Activated naive CD8-positive, alpha-beta T cell treated with anti-CD3 and anti-CD28 coated beads, Interleukin-2, amount 10 ng/mL, durations not matched to agents 7 days and 5 days (primary cell): ENCODE data around the gene VWA3A. TPM values are rescaled to one million over a fixed set of nuclear protein-coding genes. Genes with fewer than 3 reads are reported as not detected.
A peak's percentile ranks its signal among the peaks of the same experiment; 100 is the strongest.
"Not testable (repeated sequence)": the region's sequence is repeated elsewhere in the genome, so short reads cannot be mapped to it uniquely, and the experiment has no call there.

ENCODE experiments used
- ATAC-seq: fragments of 150-1000 bp; cut with Tn5 transposase; one replicate; pipeline ENCODE4 v1.10.0; 2021; ENCODE audit warnings: low read depth, moderate library complexity
- POLR2A ChIA-PET: fragments of 350-600 bp; sonication (Branson Sonifier 250); formaldehyde crosslinking; loops from one replicate; lab custom pipeline; 2021; ENCODE audit warnings: antibody characterized with exemption; lab: Charles Lee
- DNase-seq: peaks from one replicate; pipeline ENCODE4 v3.0.0; 2021
- H3K27ac Mint-ChIP-seq: one replicate; pipeline ENCODE4 v1.8.0; 2022; ENCODE audit warnings: mild to moderate bottlenecking, mixed read lengths
- H3K27me3 Mint-ChIP-seq: one replicate; pipeline ENCODE4 v1.8.0; 2022; ENCODE audit warnings: mild to moderate bottlenecking, moderate library complexity, mixed read lengths
- H3K36me3 Mint-ChIP-seq: one replicate; pipeline ENCODE4 v1.8.0; 2021; ENCODE audit warnings: mild to moderate bottlenecking, mixed read lengths
- H3K4me1 Mint-ChIP-seq: one replicate; pipeline ENCODE4 v1.8.0; 2021; ENCODE audit warnings: mixed read lengths
- H3K4me3 Mint-ChIP-seq: one replicate; pipeline ENCODE4 v1.8.0; 2022; ENCODE audit warnings: mild to moderate bottlenecking, moderate library complexity, mixed read lengths
- H3K9me3 Mint-ChIP-seq: one replicate; pipeline ENCODE4 v1.8.0; 2021; ENCODE audit warnings: mixed read lengths
- total RNA-seq, 2 experiments: library from RNA; stranded (reverse); gene quantifications; one replicate each; pipeline ENCODE4 v1.2.3, GENCODE V29; 2021

VWA3A gene
- total RNA-seq, 2 experiments from 2014 or later, result 0.42 to 0.51 TPM

DNA sequence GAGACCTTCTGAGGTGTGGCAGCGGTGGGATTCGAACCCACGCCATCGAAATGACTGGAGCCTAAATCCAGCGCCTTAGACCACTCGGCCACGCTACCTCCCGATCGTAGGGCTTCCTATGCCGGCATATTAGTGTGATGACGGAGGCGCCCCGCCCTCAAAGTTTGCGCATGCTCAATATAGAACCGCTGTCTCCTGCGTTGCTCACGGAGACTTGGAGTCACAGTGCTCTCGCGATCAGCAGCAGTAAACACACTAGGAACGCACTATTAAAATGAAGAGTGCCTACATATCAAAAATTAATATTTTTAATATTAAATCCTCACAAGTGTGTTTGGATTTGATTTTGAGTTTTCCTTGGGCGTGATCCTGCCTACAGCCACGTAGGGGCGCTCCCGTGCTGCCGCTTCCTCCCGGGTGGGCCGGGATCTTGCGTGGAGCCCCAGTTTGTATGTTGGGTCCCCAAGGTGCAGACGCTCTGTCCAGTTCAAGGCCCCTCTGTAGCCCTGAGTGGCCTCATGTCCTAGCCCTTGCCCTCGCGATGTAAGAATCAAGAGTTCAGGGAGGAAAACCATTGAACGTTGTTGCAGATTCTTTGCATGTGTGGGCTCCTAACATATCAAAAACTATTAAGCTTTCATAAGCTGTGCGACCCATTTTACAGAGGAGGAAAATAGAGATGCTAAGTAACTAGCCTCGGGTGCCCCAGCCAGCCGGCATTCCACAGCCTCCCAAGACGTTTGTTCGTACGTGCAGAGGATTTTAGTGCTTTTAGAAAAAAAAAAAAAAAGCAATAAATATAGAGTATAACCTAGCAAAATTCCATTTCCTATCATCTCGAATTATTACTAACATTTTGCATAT, 103.6 kb downstream of the VWA3A start:
- peak overlapping the region; percentile 90 for H3K27ac Mint-ChIP-seq
- peak overlapping the region; percentile 87 for H3K4me3 Mint-ChIP-seq
- peaks cover 4% of the 10 kb centered on the region for H3K27me3 Mint-ChIP-seq
- POLR2A ChIA-PET, result interaction anchor here (0.7 to 1.9 kb wide), 5 partner anchors 9 to 105 kb away, joined by 3 to 12 read pairs (median 6); partner anchors contain the start of genes EEF2K and POLR3E
- ATAC-seq, result peak; percentile 39
- H3K36me3 Mint-ChIP-seq, result peaks cover 2% of the 10 kb centered on the region
- DNase-seq, result peak; percentile 96
- peaks cover 49% of the 10 kb centered on the region for H3K4me1 Mint-ChIP-seq
- H3K9me3 Mint-ChIP-seq, result no peaks in the 10 kb centered on the region

DNA sequence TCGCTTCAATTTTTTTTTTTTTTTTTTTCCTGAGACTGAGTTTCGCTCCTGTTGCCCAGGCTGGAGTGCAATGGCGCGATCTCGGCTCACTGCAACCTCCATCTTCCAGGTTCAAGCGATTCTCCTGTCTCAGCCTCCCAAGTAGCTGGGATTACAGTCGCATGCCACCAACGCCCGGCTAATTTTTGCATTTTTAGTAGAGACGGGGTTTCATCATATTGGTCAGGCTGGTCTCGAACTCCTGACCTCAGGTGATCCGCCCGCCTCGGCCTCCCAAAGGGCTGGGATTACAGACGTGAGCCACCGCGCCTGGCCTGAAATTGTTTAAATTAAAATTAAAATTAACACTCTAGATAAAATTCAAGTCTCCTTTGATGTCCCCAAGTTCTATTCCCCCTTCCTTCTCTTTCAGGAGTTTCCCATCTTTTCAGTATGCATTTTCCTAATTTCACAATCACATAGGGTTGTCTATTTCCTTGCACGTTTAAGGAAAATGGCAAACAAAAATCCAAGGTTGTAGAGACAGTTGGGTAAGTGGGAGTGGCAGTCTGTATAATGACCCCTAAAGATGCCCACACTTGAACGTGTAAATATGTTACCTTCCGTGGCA, 104.3 kb downstream of the VWA3A start:
- H3K4me1 Mint-ChIP-seq, result peaks cover 49% of the 10 kb centered on the region
- POLR2A ChIA-PET, result interaction anchor here (0.9 to 1.9 kb wide), 4 partner anchors 8 to 104 kb away, joined by 3 to 12 read pairs (median 6); partner anchors contain the start of genes EEF2K and POLR3E
- H3K27me3 Mint-ChIP-seq, H3K9me3 Mint-ChIP-seq, H3K36me3 Mint-ChIP-seq, DNase-seq, ATAC-seq: not testable (repeated sequence)
- H3K27ac Mint-ChIP-seq, result peak overlapping the region; percentile 13
- peak overlapping the region; percentile 70 for H3K4me3 Mint-ChIP-seq

- POLR2A ChIA-PET, result no interaction called here
- H3K27me3 Mint-ChIP-seq, result peaks cover 4% of the 10 kb centered on the region
- peaks cover 2% of the 10 kb centered on the region for H3K36me3 Mint-ChIP-seq
- ATAC-seq, result no peak
- DNase-seq, result no peak
- peaks cover 32% of the 10 kb centered on the region for H3K4me1 Mint-ChIP-seq
- no peaks in the 10 kb centered on the region for H3K9me3 Mint-ChIP-seq
- H3K4me3 Mint-ChIP-seq, result peak overlapping the region; percentile 28
- no peak overlapping the region for H3K27ac Mint-ChIP-seq
These were observed 106.4 kb downstream of the VWA3A start for GRCh38 chr16:22198547-22199293.

GRCh38 chr16:22202261-22202637, 109.9 kb downstream of the VWA3A start:
- H3K4me1 Mint-ChIP-seq, result peaks cover 18% of the 10 kb centered on the region
- H3K27ac Mint-ChIP-seq, result no peak overlapping the region
- H3K27me3 Mint-ChIP-seq, result peaks cover 2% of the 10 kb centered on the region
- POLR2A ChIA-PET, result interaction anchor here (1.1 to 1.5 kb wide), 2 partner anchors 10 to 96 kb away, joined by 4 read pairs; no protein-coding TSS in a partner anchor
- DNase-seq (no peak), ATAC-seq (no peak)
- H3K36me3 Mint-ChIP-seq, result no peaks in the 10 kb centered on the region
- no peak overlapping the region for H3K4me3 Mint-ChIP-seq
- H3K9me3 Mint-ChIP-seq, result peaks cover 4% of the 10 kb centered on the region

DNA sequence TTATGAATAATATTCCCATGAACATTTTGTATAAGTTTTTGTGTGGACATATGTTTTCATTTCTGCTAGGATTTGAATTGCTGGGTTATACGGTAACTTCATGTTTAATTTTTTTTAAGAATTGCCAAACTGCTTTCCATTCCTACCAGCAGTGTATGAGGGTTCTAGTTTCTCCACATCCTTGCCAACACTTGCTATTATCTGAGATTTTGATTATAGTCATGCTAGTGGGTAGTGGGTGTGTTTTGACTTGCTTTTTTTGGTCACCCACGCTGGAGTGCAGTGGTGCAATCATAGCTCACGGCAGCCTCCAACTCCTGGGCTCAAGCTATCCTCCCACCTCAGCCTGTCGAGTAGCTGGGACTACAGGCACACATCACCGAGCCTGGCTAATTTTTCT, 110.8 kb downstream of the VWA3A start:
- H3K36me3 Mint-ChIP-seq, result no peaks in the 10 kb centered on the region
- ATAC-seq (no peak), DNase-seq (no peak)
- H3K27me3 Mint-ChIP-seq, result no peaks in the 10 kb centered on the region
- no peak overlapping the region for H3K27ac Mint-ChIP-seq
- H3K9me3 Mint-ChIP-seq, result peaks cover 4% of the 10 kb centered on the region
- POLR2A ChIA-PET, result no interaction called here
- H3K4me1 Mint-ChIP-seq, result peaks cover 23% of the 10 kb centered on the region
- no peak overlapping the region for H3K4me3 Mint-ChIP-seq

- POLR2A ChIA-PET, result interaction anchor here (1.1 to 2.1 kb wide), 3 partner anchors 8 to 94 kb away, joined by 3 to 6 read pairs (median 6); no protein-coding TSS in a partner anchor
- Mint-ChIP-seq H3K4me1 (peaks cover 23% of the 10 kb centered on the region), H3K4me3 (no peak overlapping the region), H3K27ac (no peak overlapping the region), H3K36me3 (peaks cover 2% of the 10 kb centered on the region), H3K27me3 (no peaks in the 10 kb centered on the region), H3K9me3 (peaks cover 4% of the 10 kb centered on the region)
- ATAC-seq (no peak), DNase-seq (no peak)
These were observed 111.8 kb downstream of the VWA3A start for GRCh38 chr16:22204091-22204655.

GRCh38 chr16:22205577-22206012, 113.3 kb downstream of the VWA3A start:
- no peak for ATAC-seq
- DNase-seq, result no peak
- peak overlapping the region; percentile 98 for H3K4me3 Mint-ChIP-seq
- H3K27me3 Mint-ChIP-seq, result no peaks in the 10 kb centered on the region
- H3K9me3 Mint-ChIP-seq, result peaks cover 4% of the 10 kb centered on the region
- peak overlapping the region; percentile 82 for H3K27ac Mint-ChIP-seq
- POLR2A ChIA-PET, result interaction anchor here (0.6 to 2.7 kb wide), 12 partner anchors 9 to 93 kb away, joined by 3 to 38 read pairs (median 6); partner anchors contain the start of gene POLR3E
- peaks cover 29% of the 10 kb centered on the region for H3K4me1 Mint-ChIP-seq
- peaks cover 9% of the 10 kb centered on the region for H3K36me3 Mint-ChIP-seq

DNA sequence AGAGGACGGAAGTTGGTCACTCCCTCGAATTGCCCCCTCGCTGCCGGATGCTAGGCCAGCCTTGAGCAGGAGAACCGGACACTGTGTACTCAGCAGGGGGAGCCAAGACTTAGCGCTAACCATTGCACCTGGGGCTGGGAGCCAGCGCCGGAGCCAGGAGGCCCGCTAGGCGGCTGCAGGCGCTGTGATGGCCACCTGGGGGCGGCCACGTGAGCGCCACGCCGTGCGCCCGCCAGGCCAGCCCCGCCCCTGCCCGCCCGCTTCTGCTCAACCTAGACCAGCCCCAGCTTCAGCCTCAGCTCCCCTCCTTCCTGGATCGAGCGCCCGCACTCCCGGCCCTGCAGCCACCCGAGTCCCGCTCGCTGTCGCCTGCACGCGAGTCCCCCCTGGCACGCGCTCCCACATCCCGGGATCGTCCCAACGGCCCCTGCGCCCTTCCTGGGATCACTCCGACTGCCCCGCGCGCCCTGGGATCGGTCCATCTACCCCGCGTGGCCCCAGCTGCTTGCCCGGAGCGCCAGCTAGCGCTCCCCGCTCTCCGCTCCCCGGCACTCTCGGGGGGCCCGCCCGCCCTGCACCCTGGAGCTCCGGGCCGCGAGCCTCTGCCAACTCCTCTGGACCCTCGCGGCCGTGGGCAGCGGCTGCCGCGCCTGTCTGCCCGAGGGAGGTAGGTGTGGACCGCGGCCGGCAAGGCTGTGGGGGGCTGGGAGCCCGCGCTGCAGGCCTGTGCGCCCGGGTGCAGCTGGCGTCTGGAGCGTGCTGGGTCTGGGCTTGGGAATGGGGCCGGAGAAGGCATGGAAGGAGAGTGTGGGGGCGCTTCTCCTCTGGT, 113.9 kb downstream of the VWA3A start, which contains the start of gene EEF2K:
EEF2K (plus strand) TSS at position 266 of the 829 bp plus-strand sequence. CDS start 19,452 bp downstream, outside the sequence.
- H3K27ac Mint-ChIP-seq, result peak within 1 kb of the TSS; percentile 84
- peaks cover 31% of the 10 kb centered on the region for H3K4me1 Mint-ChIP-seq
- H3K9me3 Mint-ChIP-seq, result peaks cover 4% of the 10 kb centered on the region
- POLR2A ChIA-PET, result interaction anchor here (0.6 to 2.7 kb wide), 10 partner anchors 10 to 91 kb away, joined by 3 to 38 read pairs (median 4); partner anchors contain the start of gene POLR3E
- ATAC-seq, result peak; percentile 92
- peak; percentile 87 for DNase-seq
- peak within 1 kb of the TSS; percentile 98 for H3K4me3 Mint-ChIP-seq
- H3K36me3 Mint-ChIP-seq, result peaks cover 14% of the 10 kb centered on the region
- H3K27me3 Mint-ChIP-seq, result no peaks in the 10 kb centered on the region

Other genes with a start within 250 kb of the VWA3A start
- gene NPIPB4, start 234.8 kb upstream of the VWA3A start, total RNA-seq, result 100 to 1,000 TPM; 237 to 255 TPM
- 100 to 1,000 TPM; 216 to 221 TPM for gene UQCRC2, start 139.2 kb upstream of the VWA3A start, total RNA-seq
- gene PDZD9, start 91.4 kb upstream of the VWA3A start, total RNA-seq, result not detected
- gene MOSMO, start 84.4 kb upstream of the VWA3A start, total RNA-seq, result 10 to 100 TPM; 11.6 to 14.7 TPM
- under 1 TPM; 0.23 to 0.44 TPM for gene SDR42E2, start 70.0 kb downstream of the VWA3A start, total RNA-seq
- gene EEF2K, start 113.7 kb downstream of the VWA3A start, total RNA-seq, result 10 to 100 TPM; 25.7 to 26.1 TPM
- gene POLR3E, start 204.9 kb downstream of the VWA3A start, total RNA-seq, result 10 to 100 TPM; 53.2 to 56.9 TPM